Neural crest cell (in vitro differentiated cells): ENCODE results near the gene CMTM2. TPM values are rescaled to one million over a fixed set of nuclear protein-coding genes. Genes with fewer than 3 reads are reported as not detected.

Experiments
- DNase-seq: peaks from one replicate; pipeline ENCODE4 v3.0.0; 2021; ENCODE audit warnings: low read depth, mixed read lengths, low spot score
- H3K27ac Mint-ChIP-seq: one replicate; pipeline ENCODE4 v1.8.0; 2021; ENCODE audit warnings: mild to moderate bottlenecking, mixed read lengths; ENCODE audit not compliant: unreplicated experiment
- H3K27me3 Mint-ChIP-seq: 2 replicates; pipeline ENCODE4 v1.8.0; 2021; ENCODE audit warnings: low read depth, mild to moderate bottlenecking, mixed read lengths
- H3K36me3 Mint-ChIP-seq: 2 replicates; pipeline ENCODE4 v1.8.0; 2021; ENCODE audit warnings: low read depth, mild to moderate bottlenecking, mixed read lengths
- H3K4me1 Mint-ChIP-seq: 2 replicates; pipeline ENCODE4 v1.8.0; 2021; ENCODE audit warnings: mixed read lengths
- H3K4me3 Mint-ChIP-seq: one replicate; pipeline ENCODE4 v1.8.0; 2021; ENCODE audit warnings: mild to moderate bottlenecking, mixed read lengths
- H3K9me3 Mint-ChIP-seq: 2 replicates; pipeline ENCODE4 v1.8.0; 2021; ENCODE audit warnings: mixed read lengths
- CTCF ChIP-seq: fragments of 200-600 bp; sonication (generic); conservative IDR thresholded peaks from 2 replicates; pipeline ENCODE4 v1.5.0; 2021; ENCODE audit warnings: antibody characterized with exemption, mild to moderate bottlenecking
- total RNA-seq: library from RNA; stranded (reverse); gene quantifications from 2 replicates; pipeline ENCODE4 v1.2.1, GENCODE V29; 2021

CMTM2 gene
- total RNA-seq, 1 donor from 2014 or later = 0.54 TPM

GRCh38 chr16:66617728-66618127 is 38.5 kb downstream of the CMTM2 start:
- no peaks in the 10 kb centered on the region for H3K27me3 Mint-ChIP-seq
- no peak overlapping the region for H3K27ac Mint-ChIP-seq
- no peak for TF ChIP-seq CTCF
- no peaks in the 10 kb centered on the region for H3K9me3 Mint-ChIP-seq
- no peak overlapping the region for H3K4me3 Mint-ChIP-seq
- no peak for DNase-seq
- H3K4me1 Mint-ChIP-seq = peaks cover 3% of the 10 kb centered on the region
- peaks cover 2% of the 10 kb centered on the region for H3K36me3 Mint-ChIP-seq

- no peak for TF ChIP-seq CTCF
- H3K27ac Mint-ChIP-seq = no peak overlapping the region
- no peak overlapping the region for H3K4me3 Mint-ChIP-seq
- no peaks in the 10 kb centered on the region for H3K9me3 Mint-ChIP-seq
- peaks cover 2% of the 10 kb centered on the region for H3K36me3 Mint-ChIP-seq
- H3K27me3 Mint-ChIP-seq = no peaks in the 10 kb centered on the region
- DNase-seq = no peak
- H3K4me1 Mint-ChIP-seq = peaks cover 3% of the 10 kb centered on the region
Observed at GRCh38 chr16:66618588-66619375, 39.5 kb downstream of the CMTM2 start.

- Mint-ChIP-seq H3K4me3 (no peak overlapping the region), H3K27me3 (no peaks in the 10 kb centered on the region), H3K36me3 (peaks cover 2% of the 10 kb centered on the region), H3K4me1 (peaks cover 3% of the 10 kb centered on the region), H3K9me3 (no peaks in the 10 kb centered on the region), H3K27ac (no peak overlapping the region)
- no peak for DNase-seq
- TF ChIP-seq CTCF = no peak
Observed at GRCh38 chr16:66619534-66620428, 40.5 kb downstream of the CMTM2 start.

GRCh38 chr16:66620429-66620795 is 41.1 kb downstream of the CMTM2 start:
- Mint-ChIP-seq H3K27ac (no peak overlapping the region), H3K4me3 (no peak overlapping the region), H3K9me3 (no peaks in the 10 kb centered on the region), H3K4me1 (peaks cover 3% of the 10 kb centered on the region), H3K27me3 (no peaks in the 10 kb centered on the region), H3K36me3 (peaks cover 2% of the 10 kb centered on the region)
- TF ChIP-seq CTCF = no peak
- no peak for DNase-seq

GRCh38 chr16:66621973-66622372 is 42.7 kb downstream of the CMTM2 start:
- no peak for TF ChIP-seq CTCF
- H3K4me3 Mint-ChIP-seq = no peak overlapping the region
- no peaks in the 10 kb centered on the region for H3K9me3 Mint-ChIP-seq
- peaks cover 3% of the 10 kb centered on the region for H3K4me1 Mint-ChIP-seq
- DNase-seq = no peak
- H3K27ac Mint-ChIP-seq = no peak overlapping the region
- H3K36me3 Mint-ChIP-seq = no peaks in the 10 kb centered on the region
- H3K27me3 Mint-ChIP-seq = no peaks in the 10 kb centered on the region
